Lower leg skin (tissue), 4 donors: ENCODE data around the gene BSPH1. TPM values are rescaled to one million over a fixed set of nuclear protein-coding genes. Genes with fewer than 3 reads are reported as not detected.

ENCODE experiments used
- DNase-seq, 2 donors: peaks; one replicate each; pipeline ENCODE4 v3.0.0-alpha.2; 2019; ENCODE audit warnings: low spot score in 2 of 2
- H3K4me3 ChIP-seq: fragments of 200-600 bp; sonication (generic); 2 replicates; pipeline ENCODE4 v1.5.1; 2017; ENCODE audit warnings: mild to moderate bottlenecking, low read depth; ENCODE audit not compliant: poor library complexity, severe bottlenecking
- POLR2A ChIP-seq, 2 donors: fragments of 450-650 bp; IDR thresholded peaks; one replicate each; pipeline ENCODE4 v1.6.1; 2016 to 2017; ENCODE audit warnings: antibody characterized with exemption in 2 of 2, mild to moderate bottlenecking in 1 of 2, moderate library complexity in 1 of 2
- WGBS, 2 donors: methylation state at CpG; one replicate each; pipeline ENCODE4 v1.1.5; 2018; 5-methylcytosine and 5-hydroxymethylcytosine counted together
- intact Hi-C: fragments of 100-400 bp; cut with DNase I; formaldehyde crosslinking; loops from one replicate; pipeline ENCODE4 v1.15.0; 2023; ENCODE audit warnings: low total_unique reads
- total RNA-seq, 4 donors: library from RNA; depleted of rRNA; stranded (reverse); fragments of >200 nt; gene quantifications; one replicate each; pipeline ENCODE4 v1.1.0, GENCODE V29; 2016
- TF ChIP-seq, protein P1 (sequence below), 3 donors: fragments of 450-650 bp; IDR thresholded peaks; one replicate each; pipeline ENCODE4 v1.5.1; 2016; ENCODE audit warnings: antibody characterized with exemption in 3 of 3, mild to moderate bottlenecking in 3 of 3, moderate library complexity in 2 of 3

Gene BSPH1, protein sequence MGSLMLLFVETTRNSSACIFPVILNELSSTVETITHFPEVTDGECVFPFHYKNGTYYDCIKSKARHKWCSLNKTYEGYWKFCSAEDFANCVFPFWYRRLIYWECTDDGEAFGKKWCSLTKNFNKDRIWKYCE
- total RNA-seq = not detected

DNA sequence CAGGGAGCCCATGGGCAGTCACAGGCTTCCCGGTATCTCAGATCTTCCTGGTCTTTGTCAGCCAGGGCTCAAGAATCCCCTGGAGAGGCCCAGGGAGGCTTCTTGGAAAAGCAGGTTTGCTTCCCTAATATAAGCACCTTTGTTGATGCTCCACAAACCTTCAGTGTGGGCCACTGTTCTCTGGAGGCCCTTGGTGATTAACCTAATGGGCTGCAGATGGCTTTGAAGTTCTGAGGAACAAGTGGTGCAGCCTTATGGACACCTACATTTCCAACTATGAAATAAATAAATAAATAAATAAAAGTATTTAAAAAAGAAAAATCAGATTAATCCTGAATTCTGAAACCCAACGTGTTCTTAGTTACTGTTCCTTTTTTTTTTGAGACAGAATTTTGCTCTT lies at the start of gene BSPH1:
BSPH1 (minus strand) TSS at position 101 of the 400 bp plus-strand sequence; CDS start at position 12, 89 bp downstream.
- no peak for DNase-seq
- 59 to 72% methylated on average over 2 of the region's 2 CpGs for WGBS, 2 donors
- intact Hi-C loops = no loop called here
- H3K4me3 ChIP-seq = no peak within 1 kb of the TSS
- TF ChIP-seq, protein P1, sequence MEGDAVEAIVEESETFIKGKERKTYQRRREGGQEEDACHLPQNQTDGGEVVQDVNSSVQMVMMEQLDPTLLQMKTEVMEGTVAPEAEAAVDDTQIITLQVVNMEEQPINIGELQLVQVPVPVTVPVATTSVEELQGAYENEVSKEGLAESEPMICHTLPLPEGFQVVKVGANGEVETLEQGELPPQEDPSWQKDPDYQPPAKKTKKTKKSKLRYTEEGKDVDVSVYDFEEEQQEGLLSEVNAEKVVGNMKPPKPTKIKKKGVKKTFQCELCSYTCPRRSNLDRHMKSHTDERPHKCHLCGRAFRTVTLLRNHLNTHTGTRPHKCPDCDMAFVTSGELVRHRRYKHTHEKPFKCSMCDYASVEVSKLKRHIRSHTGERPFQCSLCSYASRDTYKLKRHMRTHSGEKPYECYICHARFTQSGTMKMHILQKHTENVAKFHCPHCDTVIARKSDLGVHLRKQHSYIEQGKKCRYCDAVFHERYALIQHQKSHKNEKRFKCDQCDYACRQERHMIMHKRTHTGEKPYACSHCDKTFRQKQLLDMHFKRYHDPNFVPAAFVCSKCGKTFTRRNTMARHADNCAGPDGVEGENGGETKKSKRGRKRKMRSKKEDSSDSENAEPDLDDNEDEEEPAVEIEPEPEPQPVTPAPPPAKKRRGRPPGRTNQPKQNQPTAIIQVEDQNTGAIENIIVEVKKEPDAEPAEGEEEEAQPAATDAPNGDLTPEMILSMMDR (IDR thresholded peaks at IDR 0.05) = no peak
- TF ChIP-seq POLR2A (IDR thresholded peaks at IDR 0.05) = no peak

DNA sequence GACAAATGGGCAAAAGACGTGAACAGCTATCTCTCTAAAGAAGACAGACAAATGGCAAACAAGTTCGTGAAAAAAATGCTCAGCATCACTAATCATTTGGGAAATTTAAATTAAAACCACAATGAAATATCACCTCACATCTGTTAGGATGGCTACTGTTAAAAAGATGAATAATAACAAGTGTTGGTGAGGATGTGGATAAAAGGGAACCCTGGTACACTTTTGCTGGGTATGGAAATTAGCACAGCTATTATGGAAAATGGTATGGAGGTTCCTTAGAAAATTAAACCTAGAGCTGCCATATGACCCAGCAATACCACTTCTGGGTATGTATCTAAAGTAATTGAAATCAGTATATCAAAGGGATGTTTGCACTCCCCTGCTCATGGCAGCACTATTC lies 44.8 kb upstream of the BSPH1 start:
- H3K4me3 ChIP-seq = no peak overlapping the region
- TF ChIP-seq, protein P1 (IDR thresholded peaks at IDR 0.05) = no peak
- TF ChIP-seq POLR2A (IDR thresholded peaks at IDR 0.05) = no peak
- DNase-seq = no peak
- intact Hi-C loops = no loop called here
- WGBS, 2 donors = 87 to 92% methylated on average over 2 of the region's 2 CpGs

DNA sequence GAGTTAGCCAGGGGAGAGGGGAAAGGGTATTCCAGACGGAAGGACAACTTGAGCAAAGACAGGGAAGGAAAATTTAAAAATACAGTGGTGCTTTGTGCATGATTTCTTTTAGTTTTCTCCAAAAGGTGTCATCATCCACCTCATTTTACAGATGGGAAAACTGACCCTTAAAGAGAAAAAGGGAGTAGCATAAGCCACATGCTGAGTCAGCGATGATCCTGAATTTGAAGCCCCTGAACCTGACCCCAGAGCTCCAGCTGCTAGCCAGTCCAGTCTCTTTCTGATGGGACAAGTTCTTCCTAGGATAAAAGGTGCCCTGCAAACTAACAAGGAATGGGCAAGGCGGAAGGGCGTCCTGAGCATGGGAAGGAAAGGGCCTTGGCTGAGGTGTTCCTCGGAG lies 41.6 kb upstream of the BSPH1 start:
- H3K4me3 ChIP-seq = no peak overlapping the region
- DNase-seq = no peak
- WGBS, 2 donors = 64 to 75% methylated on average over 5 of the region's 5 CpGs
- intact Hi-C loops = no loop called here
- no peak for TF ChIP-seq POLR2A (IDR thresholded peaks at IDR 0.05)
- TF ChIP-seq, protein P1 (IDR thresholded peaks at IDR 0.05) = no peak

DNA sequence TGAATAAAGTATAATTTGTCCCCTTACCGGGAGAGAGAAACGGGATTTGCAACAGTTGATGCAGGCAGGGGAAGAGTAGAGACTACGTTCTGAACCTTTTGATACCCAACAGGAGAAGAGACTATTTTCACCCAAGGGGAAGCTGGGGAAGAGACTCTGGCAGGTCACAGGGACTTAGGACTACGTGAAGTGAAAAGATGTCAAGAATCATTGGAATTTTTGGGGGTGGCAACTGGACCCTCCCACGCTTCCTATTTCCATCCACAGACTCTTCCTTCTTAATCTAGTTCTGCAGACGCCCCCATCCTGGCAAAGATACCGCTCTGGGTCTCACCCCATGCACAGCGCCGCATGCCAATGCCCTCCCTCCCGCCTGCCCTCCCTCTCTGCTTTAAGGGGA lies 38.1 kb upstream of the BSPH1 start:
- TF ChIP-seq POLR2A (IDR thresholded peaks at IDR 0.05) = no peak
- TF ChIP-seq, protein P1 (IDR thresholded peaks at IDR 0.05) = no peak
- DNase-seq = no peak
- H3K4me3 ChIP-seq = no peak overlapping the region
- WGBS, 2 donors = 67 to 71% methylated on average over 10 of the region's 10 CpGs
- intact Hi-C loops = no loop called here

DNA sequence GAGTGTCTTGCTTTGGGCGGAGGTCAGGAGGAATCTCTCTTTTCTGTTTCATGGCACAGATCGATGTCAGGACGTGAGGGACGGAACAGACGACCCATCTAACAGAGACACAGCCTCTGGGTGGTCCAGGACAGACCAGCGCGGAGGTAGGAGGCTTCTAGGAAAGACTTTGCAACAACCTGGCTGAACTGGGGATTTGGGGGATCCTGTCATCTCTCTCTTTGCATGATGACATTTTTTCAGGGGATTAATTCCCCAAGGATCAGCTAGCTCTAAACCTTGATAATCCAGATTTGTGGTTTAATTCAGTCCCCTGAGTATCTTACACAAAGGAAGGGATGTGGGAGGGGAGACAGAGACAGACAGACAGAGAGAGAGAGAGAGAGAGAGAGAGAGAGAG lies 37.5 kb upstream of the BSPH1 start:
- WGBS, 2 donors = 75 to 77% methylated on average over 7 of the region's 7 CpGs
- no peak for TF ChIP-seq POLR2A (IDR thresholded peaks at IDR 0.05)
- TF ChIP-seq, protein P1 (IDR thresholded peaks at IDR 0.05) = no peak

DNA sequence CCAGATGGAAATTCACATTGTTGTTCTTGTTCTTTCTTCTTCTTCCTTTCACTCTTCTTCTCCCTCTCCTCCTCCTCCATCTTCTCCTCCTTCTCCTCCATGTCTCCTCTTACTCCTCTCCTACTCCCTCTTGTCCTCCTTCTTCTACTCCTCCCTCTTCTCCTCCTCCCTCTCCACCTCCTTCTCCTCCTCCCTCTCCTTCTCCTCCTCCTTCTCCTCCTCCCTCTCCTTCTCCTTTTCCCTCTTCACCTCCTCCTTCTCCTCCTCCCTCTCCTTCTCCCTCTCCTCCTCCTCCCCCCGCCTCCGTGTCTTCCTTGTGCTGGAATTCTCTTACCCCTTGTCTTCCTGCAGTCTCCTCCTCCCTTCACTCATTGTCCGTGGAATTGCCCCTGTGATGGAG lies 33.5 kb upstream of the BSPH1 start:
- intact Hi-C loops = no loop called here
- no peak overlapping the region for H3K4me3 ChIP-seq
- WGBS, 2 donors = 72 to 73% methylated on average over 3 of the region's 3 CpGs
- TF ChIP-seq, protein P1 (IDR thresholded peaks at IDR 0.05) = no peak
- no peak for DNase-seq

More for the DNA sequence above, 37.5 kb upstream of the BSPH1 start:
- intact Hi-C loops = no loop called here
- H3K4me3 ChIP-seq = no peak overlapping the region
- no peak for DNase-seq
